HG02970 (cell line): ENCODE measurements around the gene MEI4.

Experiments
- ATAC-seq: cut with Tn5 transposase; IDR thresholded peaks from one replicate; pipeline ENCODE4 v1.9.1; 2021; ENCODE audit warnings: mild to moderate bottlenecking, moderate library complexity, moderate number of reproducible peaks; ENCODE audit not compliant: unreplicated experiment, low FRiP score

The MEI4 gene

DNA sequence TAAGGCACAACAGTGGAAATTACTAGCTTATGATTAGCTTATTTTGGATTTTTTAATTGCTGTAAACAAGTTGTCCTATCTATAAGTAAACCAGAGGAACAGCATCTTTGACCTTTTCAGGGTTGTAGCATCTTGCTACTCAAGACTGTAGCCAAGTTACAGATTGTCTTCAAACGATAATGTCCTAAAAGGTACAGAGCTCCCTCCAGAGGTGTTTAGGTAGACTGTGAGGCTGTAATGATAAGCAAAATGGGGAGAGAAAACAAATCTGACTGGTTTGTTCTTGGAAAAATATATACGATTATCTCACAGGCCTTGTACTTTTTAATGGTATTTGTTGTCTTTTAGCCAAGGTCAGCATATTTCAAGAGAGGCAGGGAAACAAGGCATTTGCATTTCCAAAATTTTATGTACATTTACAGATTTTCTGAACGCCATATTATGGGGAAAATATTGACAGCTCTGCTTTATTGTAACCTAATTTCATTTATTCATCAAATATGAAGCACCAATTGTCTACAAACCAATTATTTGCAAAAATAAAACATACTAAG lies 273.4 kb downstream of the MEI4 start:
- ATAC-seq = no peak

DNA sequence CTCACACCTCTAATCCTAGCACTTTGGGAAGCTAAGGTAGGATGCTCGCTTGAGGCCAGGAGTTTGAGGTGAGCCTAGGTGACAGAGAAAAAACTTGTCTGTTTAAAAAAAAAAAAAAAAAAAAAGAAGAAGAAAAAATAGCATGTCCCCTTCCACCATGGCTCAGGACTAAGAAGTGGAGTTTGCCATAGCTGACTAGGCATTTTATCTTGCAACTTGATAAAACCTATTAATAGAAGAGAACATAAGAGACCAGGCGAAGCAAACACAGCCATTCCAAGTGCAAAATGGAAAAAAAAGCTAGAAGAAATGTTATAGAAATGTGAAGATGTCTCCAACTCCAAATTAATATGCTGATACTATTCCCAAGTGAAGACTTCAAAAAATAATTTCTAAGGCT lies 277.5 kb downstream of the MEI4 start:
- no peak for ATAC-seq

DNA sequence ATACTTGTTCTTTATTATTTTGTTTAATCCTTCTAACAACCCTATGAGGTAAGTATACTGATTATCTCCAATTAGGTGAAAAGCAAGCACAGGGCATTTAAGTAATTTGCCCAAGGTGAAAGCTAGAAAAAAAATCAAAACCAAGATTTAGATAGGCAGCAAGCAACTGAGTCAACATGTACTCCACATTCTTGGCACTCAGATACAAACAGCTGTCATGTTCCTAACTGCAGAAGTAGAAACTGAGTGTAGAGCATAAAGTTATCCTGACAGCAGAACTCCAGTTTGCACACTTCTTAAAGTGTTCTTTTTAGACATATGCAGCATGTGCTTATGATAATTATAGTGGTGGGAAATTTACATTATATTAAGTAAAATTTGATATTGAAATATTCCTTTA lies 278.1 kb downstream of the MEI4 start:
- ATAC-seq = no peak

DNA sequence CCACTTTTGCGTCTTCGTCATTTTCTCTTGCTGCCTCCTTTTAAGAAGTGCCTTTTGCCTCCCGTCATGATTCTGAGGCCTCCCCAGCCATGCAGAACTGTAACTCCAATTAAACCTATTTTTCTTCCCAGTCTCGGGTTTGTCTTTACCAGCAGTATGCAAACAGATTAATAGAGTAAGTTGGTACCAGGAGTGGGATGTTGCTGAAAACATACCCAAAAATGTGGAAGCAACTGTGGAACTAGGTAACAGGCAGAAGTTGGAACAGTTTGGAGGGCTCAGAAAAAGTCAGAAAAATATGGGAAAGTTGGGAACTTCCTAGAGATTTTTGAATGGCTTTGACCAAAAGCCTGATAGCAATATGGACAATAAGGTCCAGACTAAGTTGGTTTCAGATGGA lies 309.2 kb downstream of the MEI4 start:
- ATAC-seq = no peak

DNA sequence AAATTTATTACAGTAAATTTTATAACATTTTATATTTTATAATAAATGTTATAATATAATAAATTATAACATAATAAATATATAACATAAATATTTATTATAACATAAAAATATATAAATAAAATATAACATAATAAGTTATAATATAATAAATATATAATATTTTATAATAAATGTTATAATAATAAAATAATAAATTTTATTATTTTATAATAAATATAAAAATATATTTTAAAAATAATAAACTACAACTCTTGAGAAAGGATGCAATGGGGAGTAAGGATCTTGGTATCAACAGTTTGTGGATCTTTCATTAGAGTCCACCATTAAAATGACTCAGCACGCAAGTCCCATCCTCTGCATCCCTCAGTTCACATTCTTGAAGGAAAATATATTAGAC lies 312.6 kb downstream of the MEI4 start:
- ATAC-seq = no peak

DNA sequence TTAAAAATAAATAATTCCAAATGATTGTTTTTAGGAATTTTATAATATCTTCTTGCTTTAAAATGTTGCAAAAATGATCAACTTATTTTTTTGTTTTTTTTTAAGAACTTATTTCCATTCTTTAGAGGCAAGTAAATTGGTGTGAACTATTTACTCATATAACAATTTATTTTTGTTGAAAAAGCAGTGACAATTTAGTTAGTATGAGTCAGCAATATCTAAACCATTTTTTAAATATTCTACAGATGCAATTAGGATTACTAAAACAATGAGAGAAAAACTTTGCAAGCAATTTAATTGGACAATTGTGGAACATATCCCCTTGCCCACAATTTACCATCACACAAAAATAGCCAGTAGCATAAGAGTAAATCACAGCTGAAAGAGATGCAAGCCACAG lies 319.5 kb downstream of the MEI4 start:
- ATAC-seq = no peak
